Right lobe of liver (tissue), 6 donors: ENCODE results near the gene OSBP. TPM values are rescaled to one million over a fixed set of nuclear protein-coding genes. Genes with fewer than 3 reads are reported as not detected.

Experiments used
- ATAC-seq, 4 donors: fragments of 200-7000 bp; cut with Tn5 transposase; one replicate each; pipeline ENCODE4 v1.9.1; 2020; ENCODE audit warnings: mild to moderate bottlenecking in 4 of 4, moderate library complexity in 4 of 4
- DNase-seq, 3 donors: peaks; one replicate each; pipeline ENCODE4 v3.0.0-alpha.2; 2020
- H3K27ac ChIP-seq, 3 donors: fragments of 200-600 bp; one replicate each; pipeline ENCODE4 v1.8.0; 2022
- H3K27me3 ChIP-seq, 2 donors: fragments of 200-600 bp; one replicate each; pipeline ENCODE4 v1.8.0; 2022
- H3K36me3 ChIP-seq, 4 donors: fragments of 200-600 bp; sonication (generic) in 1 of 4; one replicate each; pipeline versions ENCODE4 v1.5.1 to v1.8.0; 2017 to 2022; ENCODE audit warnings: control low read depth in 1 of 4
- H3K4me1 ChIP-seq, 4 donors: fragments of 200-600 bp; sonication (generic) in 1 of 4; one replicate each; pipeline versions ENCODE4 v1.5.1 to v1.8.0; 2017 to 2022; ENCODE audit warnings: control low read depth in 1 of 4
- H3K4me3 ChIP-seq, 3 donors: fragments of 200-600 bp; one replicate each; pipeline ENCODE4 v1.8.0; 2022
- H3K9me3 ChIP-seq, 4 donors: fragments of 200-600 bp; sonication (generic) in 1 of 4; one replicate each; pipeline versions ENCODE4 v1.5.1 to v1.8.0; 2017 to 2022; ENCODE audit warnings: control low read depth in 1 of 4
- CTCF ChIP-seq, 4 donors: fragments of 200-600 bp in 3 of 4; fragments of 450-650 bp in 1 of 4; IDR thresholded peaks; one replicate each; pipeline versions ENCODE4 v1.5.1 to v1.8.0; 2016 to 2022; ENCODE audit warnings: antibody characterized with exemption in 4 of 4, mild to moderate bottlenecking in 2 of 4
- POLR2A ChIP-seq: fragments of 450-650 bp; IDR thresholded peaks from one replicate; pipeline ENCODE4 v1.6.1; 2017; ENCODE audit warnings: antibody characterized with exemption, mild to moderate bottlenecking
- WGBS: methylation state at CpG from one replicate; pipeline ENCODE4 v1.1.6; 2018; ENCODE audit warnings: low coverage, low lambda C conversion rate; ENCODE audit not compliant: insufficient coverage; ENCODE audit errors: missing lambda C conversion rate; 5-methylcytosine and 5-hydroxymethylcytosine counted together
- intact Hi-C, 2 donors: fragments of 100-400 bp; cut with DNase I; formaldehyde crosslinking; loops; one replicate each; pipeline versions ENCODE4 v1.11.2 to v1.14.1; 2022
- total RNA-seq, 6 experiments: library from RNA; depleted of rRNA in 2 of 6; stranded (reverse); fragments of >200 nt in 2 of 6; fragmentation: NEBNext Ultra II Directional in 3 of 6; extraction: Animal tissue kit (Norgen Biotek cat#: 25700) in 3 of 6; gene quantifications; one replicate each; pipeline versions ENCODE4 v1.1.0 to v1.2.4, GENCODE V29; 2016 to 2023
- donor health status: DM: no; HTN: yes; CAD: no.
- donor health status: DM: no; HTN: no; CAD: no.
- donor health status: DM: no; HTN: no; CAD: no.
- donor health status: DM: no; HTN: yes; CAD: no.
- donor health status: DM: no; HTN: yes; CAD: no.

OSBP gene
- total RNA-seq, 6 experiments from 2014 or later = 44.9 to 65.4 (median 52.4) TPM

GRCh38 chr11:59654893-59655292, 39.3 kb upstream of the OSBP start:
- intact Hi-C loops = no loop called here

GRCh38 chr11:59647245-59647980, 31.8 kb upstream of the OSBP start:
- H3K36me3 ChIP-seq = peaks cover 0 to 81% (median 45%) of the 10 kb centered on the region in 4 donors
- H3K27ac ChIP-seq = no peak overlapping the region
- WGBS = 78% methylated on average over 3 of the region's 3 CpGs
- intact Hi-C loops = no loop called here
- H3K27me3 ChIP-seq = no peaks in the 10 kb centered on the region
- H3K9me3 ChIP-seq = no peaks in the 10 kb centered on the region
- peaks cover 0 to 20% (median 9%) of the 10 kb centered on the region in 4 donors for H3K4me1 ChIP-seq
- no peak overlapping the region for H3K4me3 ChIP-seq
- DNase-seq = no peak
- ATAC-seq = peak in 2 of 4 donors; percentile 10 to 17
- no peak for TF ChIP-seq CTCF (IDR thresholded peaks at IDR 0.05)
- no peak for TF ChIP-seq POLR2A

More at GRCh38 chr11:59654893-59655292, 39.3 kb upstream of the OSBP start:
- no peak for TF ChIP-seq CTCF (IDR thresholded peaks at IDR 0.05)
- no peak for TF ChIP-seq POLR2A
- ATAC-seq (no peak), DNase-seq (no peak)
- H3K36me3 ChIP-seq = peaks cover 25 to 100% (median 63%) of the 10 kb centered on the region in 4 donors
- no peaks in the 10 kb centered on the region for H3K9me3 ChIP-seq
- no peaks in the 10 kb centered on the region for H3K27me3 ChIP-seq
- 83% methylated on average over 4 of the region's 4 CpGs for whole genome bisulfite sequencing
- H3K27ac ChIP-seq = no peak overlapping the region
- H3K4me1 ChIP-seq = peaks cover 0 to 10% (median 0%) of the 10 kb centered on the region in 4 donors
- H3K4me3 ChIP-seq = no peak overlapping the region

- no peak for TF ChIP-seq POLR2A
- TF ChIP-seq CTCF (IDR thresholded peaks at IDR 0.05) = no peak
- DNase-seq (no peak), ATAC-seq (peak in 3 of 4 donors; percentile 21 to 77 (median 32))
- H3K27me3 ChIP-seq = no peaks in the 10 kb centered on the region
- no peak overlapping the region for H3K4me3 ChIP-seq
- intact Hi-C loops = no loop called here
- H3K36me3 ChIP-seq = peaks cover 0 to 81% (median 52%) of the 10 kb centered on the region in 4 donors
- peak overlapping the region in 1 of 3 donors; percentile 54 for H3K27ac ChIP-seq
- peaks cover 0 to 20% (median 4%) of the 10 kb centered on the region in 4 donors for H3K4me1 ChIP-seq
- H3K9me3 ChIP-seq = no peaks in the 10 kb centered on the region
- WGBS = 63% methylated on average over 1 of the region's 3 CpGs
Observed at GRCh38 chr11:59644528-59644927, 29.0 kb upstream of the OSBP start.

- Histone ChIP-seq H3K27me3 (no peaks in the 10 kb centered on the region), H3K4me1 (peaks cover 0 to 20% (median 4%) of the 10 kb centered on the region in 4 donors), H3K27ac (peak overlapping the region in 1 of 3 donors; percentile 8), H3K9me3 (no peaks in the 10 kb centered on the region), H3K36me3 (peaks cover 8 to 81% (median 49%) of the 10 kb centered on the region in 4 donors), H3K4me3 (no peak overlapping the region)
- WGBS = 39% methylated on average over 3 of the region's 3 CpGs
- ATAC-seq = peak; percentile 49 to 81 (median 80)
- DNase-seq = no peak
- no peak for TF ChIP-seq POLR2A
- TF ChIP-seq CTCF (IDR thresholded peaks at IDR 0.05) = no peak
- intact Hi-C loops = no loop called here
Observed at GRCh38 chr11:59643390-59643789, 27.8 kb upstream of the OSBP start.
